Heart left ventricle (tissue), 13 donors: Measurements from ENCODE around the gene CCDC50.

Source experiments
- POLR2A ChIP-seq, 2 donors: fragments of 450-650 bp; IDR thresholded peaks; one replicate each; pipeline ENCODE4 v1.6.1; 2017; ENCODE audit warnings: antibody characterized with exemption in 2 of 2, mild to moderate bottlenecking in 2 of 2, moderate library complexity in 2 of 2
- TF ChIP-seq, protein P1 (sequence below), 12 donors: fragments of 200-600 bp; sonication (generic) in 4 of 12; IDR thresholded peaks; one replicate each; pipeline versions ENCODE4 v1.5.0 to v1.8.0; 2018 to 2022; ENCODE audit warnings: antibody characterized with exemption in 12 of 12, mild to moderate bottlenecking in 5 of 12
- donor health status: ischemic (EF 13 %, LVEDD 7.1; RV severe dilation, severe dysfunction).
- donor health status: DM: no; HTN: yes; CAD: no.
- donor health status: DM: no; HTN: no; CAD: no.
- donor health status: ischemic (EF 25% LVEDD 6.9; RV normal size, moderate dysfunction).
- donor health status: ischemic (EF 25% LVEDD 5.7; RV mildly dilated, moderate dysfunction).
- donor health status: ischemic (EF 35%, LVEDD 5.7; RV mildly dilated, moderate dysfunction).
- donor health status: nonischemic (EF 11% LVEDD 7.7; RV severe dilation, severe dysfunction).
- donor health status: DM: yes; HTN: yes; CAD: no.
- donor health status: PGD.
- donor health status: ischemic (EF 29% LVEDD 5.4; RV normal size, mild dysfunction).
- donor health status: nonischemic (EF 23%, LVEDD 6.1; RV moderate dilation, normal function).

DNA sequence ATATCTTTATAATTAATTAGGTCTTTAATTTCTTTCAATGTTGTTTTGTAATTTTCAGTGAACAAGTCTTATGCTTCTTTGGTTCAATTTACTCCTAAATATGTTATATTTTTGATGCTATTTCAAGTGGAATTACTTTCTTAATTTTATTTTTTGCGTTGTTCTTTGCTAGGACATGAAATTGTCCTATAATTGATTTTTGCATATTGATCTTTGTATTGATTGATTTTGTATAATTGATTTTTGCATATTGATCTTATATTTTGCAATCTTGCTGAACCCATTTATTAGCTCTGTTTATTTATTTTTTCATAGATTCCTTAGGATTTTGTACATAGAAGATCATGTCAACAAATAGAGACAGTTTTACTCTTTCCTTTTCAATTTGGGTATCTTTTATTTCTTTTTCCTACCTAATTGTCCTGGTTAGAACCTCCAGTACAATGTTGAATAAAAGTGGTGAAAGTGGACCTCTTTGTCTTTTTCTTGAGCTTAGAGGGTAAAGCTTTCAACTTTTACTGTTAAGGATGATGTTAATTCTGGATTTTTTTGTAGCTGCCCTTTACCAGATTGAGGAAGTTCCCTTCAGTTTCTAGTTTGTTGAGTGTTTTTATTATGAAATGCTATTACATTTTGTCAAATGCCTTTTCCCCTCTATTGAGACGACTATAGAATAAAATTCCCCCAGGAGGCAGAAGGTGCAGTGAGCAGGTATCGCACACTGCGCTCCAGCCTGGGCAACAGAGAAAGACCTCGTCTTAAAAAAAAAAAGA lies 36.8 kb upstream of the CCDC50 start:
- TF ChIP-seq, protein P1, sequence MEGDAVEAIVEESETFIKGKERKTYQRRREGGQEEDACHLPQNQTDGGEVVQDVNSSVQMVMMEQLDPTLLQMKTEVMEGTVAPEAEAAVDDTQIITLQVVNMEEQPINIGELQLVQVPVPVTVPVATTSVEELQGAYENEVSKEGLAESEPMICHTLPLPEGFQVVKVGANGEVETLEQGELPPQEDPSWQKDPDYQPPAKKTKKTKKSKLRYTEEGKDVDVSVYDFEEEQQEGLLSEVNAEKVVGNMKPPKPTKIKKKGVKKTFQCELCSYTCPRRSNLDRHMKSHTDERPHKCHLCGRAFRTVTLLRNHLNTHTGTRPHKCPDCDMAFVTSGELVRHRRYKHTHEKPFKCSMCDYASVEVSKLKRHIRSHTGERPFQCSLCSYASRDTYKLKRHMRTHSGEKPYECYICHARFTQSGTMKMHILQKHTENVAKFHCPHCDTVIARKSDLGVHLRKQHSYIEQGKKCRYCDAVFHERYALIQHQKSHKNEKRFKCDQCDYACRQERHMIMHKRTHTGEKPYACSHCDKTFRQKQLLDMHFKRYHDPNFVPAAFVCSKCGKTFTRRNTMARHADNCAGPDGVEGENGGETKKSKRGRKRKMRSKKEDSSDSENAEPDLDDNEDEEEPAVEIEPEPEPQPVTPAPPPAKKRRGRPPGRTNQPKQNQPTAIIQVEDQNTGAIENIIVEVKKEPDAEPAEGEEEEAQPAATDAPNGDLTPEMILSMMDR (IDR thresholded peaks at IDR 0.05), result no peak
- no peak for TF ChIP-seq POLR2A (IDR thresholded peaks at IDR 0.05)
